GM15510 (cell line): ENCODE data around the gene MRPS27.

ENCODE experiments used
- POLR2A ChIP-seq: IDR thresholded peaks from 3 replicates; pipeline ENCODE4 v1.6.1; 2011; ENCODE audit warnings: borderline replicate concordance; ENCODE audit not compliant: insufficient read length; ENCODE audit errors: extremely low read depth

Gene MRPS27

GRCh38 chr5:72305194-72306142 lies 14.6 kb downstream of the MRPS27 start:
- no peak for TF ChIP-seq POLR2A

DNA sequence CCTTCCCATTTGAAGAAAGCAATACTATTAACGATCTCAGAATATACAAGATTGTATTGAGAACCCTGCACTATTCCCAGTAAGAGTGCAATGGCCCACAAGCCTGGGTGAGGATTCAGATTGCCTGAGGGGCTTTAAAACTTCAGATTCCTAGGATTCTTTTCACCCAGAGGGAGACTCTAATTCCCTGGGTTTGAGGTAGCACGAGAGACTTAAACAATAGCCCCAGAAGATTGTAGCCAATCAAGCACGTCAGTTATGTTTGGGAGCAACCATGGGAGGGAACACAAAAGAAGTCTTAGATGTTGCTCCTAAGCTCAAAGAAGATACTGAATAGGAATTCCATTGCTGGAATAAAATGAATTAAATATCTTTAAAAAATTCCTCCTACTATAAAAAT lies 17.9 kb downstream of the MRPS27 start:
- no peak for TF ChIP-seq POLR2A

GRCh38 chr5:72301557-72301956 lies 18.5 kb downstream of the MRPS27 start:
- peak; percentile 56 for TF ChIP-seq POLR2A

GRCh38 chr5:72300590-72301339 lies 19.3 kb downstream of the MRPS27 start:
- no peak for TF ChIP-seq POLR2A

DNA sequence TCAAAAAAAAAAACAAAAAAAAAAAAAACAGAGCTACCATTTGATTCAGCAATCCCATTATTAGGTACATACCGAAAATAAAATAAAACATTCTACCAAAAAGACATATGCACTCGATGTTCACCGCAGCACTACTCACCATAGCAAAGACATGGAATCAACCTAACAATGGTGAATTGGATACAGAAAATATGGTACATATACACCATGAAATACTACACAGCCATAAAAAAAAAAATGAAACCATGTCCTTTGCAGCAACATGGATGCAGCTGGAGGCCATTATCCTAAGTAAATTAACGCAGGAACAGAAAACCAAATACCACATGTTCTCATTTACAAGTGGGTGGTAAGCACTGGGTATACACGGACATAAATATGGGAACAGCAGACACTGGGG lies 21.3 kb downstream of the MRPS27 start:
- no peak for TF ChIP-seq POLR2A

DNA sequence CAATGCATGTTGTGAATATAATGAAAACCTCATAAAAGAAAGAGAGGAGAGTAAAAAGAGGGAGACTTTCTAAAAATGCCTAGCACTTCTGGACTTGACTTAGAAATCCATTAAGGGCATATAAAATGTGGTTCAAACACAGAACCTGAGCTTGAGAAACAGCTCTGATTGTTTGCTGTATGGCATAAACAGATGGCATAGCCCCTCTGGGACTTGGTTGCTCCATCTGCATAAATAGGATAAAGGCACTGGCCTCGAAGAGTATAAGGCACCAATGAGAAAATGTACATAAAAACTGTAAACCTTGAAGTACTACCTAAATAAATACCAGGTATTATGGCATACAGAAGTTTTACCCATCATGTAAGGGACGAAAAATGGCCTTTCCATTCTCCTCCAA lies 23.8 kb downstream of the MRPS27 start:
- no peak for TF ChIP-seq POLR2A

DNA sequence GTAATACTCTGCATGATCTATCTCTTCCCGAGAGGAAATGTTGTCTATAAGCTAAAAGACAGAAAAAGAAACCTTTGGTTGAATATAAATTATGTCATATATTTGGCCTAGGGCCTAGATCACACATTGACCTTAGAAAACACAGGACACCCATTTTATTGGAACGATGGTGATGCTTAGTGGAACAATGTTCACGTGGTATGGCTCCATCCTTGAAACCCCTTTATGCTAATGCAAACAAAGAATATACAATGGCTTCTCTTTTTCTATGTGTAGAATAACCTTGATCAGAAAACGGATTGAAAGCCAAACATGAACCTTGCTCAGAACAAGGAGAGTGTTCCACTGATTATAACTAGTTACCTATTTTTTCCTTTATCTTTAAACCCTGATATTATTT lies 24.5 kb downstream of the MRPS27 start:
- no peak for TF ChIP-seq POLR2A

GRCh38 chr5:72294473-72294872 lies 25.6 kb downstream of the MRPS27 start:
- no peak for TF ChIP-seq POLR2A

GRCh38 chr5:72293495-72294055 lies 26.5 kb downstream of the MRPS27 start:
- TF ChIP-seq POLR2A = no peak

DNA sequence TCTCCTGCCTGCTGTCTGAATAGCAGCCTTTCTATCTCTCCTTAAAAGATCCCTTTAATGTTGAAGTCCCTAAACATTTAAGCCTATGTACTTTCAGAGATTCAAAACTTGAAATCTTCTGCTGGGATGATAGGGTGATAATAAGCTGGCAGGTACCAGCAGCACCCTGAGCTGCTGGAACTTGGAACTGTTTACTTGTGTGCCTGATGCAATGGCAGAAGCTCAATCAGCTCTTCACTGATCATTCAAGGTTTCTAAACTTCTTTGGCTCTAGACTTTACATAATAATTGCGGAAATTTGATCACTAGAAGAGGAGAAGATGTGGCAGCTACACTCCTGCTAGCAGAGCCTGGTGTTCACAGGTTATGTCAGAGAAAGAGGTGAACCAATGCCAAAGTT lies 27.6 kb downstream of the MRPS27 start:
- no peak for TF ChIP-seq POLR2A

DNA sequence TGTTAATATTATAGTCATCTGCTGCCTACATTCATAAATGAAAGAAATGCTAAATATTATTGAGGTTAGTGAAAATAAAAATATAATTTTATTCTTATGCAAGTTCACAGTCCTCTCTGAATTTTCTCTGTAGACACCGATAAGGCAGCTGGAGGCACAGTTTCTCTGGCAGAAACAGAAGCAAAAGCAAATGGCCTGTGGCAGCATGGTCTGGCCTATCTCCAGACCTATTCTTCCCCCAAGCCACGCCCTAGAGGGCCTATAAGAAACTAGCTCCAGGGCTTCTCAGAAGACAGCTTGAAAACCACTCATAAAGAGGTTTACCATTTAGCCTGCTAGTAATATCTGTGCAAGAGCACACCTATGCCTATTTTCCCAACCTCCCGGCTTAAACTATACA lies 28.4 kb downstream of the MRPS27 start:
- no peak for TF ChIP-seq POLR2A

DNA sequence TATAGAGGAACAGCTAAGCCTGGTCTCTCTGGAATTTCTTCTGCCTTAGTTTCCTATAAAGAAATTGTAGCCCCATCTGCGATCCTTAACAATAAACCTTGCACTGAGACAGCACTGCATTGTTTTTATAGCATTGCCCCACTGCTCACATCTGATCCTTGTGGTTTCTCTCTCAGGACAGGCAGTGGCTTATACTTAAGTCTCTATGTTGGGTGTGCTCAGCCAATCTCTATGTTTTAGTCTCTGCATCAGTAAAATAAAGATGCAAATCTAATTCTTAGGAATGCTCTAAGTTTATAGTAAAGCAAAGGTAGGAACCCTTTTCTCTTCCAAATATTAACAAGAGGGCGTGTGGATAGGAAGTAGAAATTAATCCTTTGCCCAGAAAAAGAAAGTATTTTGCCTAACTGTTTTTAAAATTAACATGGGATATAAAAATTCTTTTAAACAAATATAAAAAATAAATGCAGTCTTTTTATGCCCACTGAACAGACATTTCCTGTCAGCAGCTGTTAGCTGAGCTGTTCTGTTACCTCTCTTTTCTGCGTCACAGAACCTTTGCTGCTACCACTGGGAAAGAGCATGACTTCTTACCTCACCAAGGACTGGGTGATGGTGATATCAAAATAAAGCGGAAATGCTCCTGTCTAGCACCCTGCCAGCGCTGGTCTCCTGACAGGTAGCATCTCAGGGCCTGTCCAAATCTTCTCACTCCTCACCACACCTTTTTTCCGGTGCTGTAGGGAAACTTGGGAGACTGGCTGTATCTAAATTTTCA lies 29.5 kb downstream of the MRPS27 start:
- TF ChIP-seq POLR2A = no peak

DNA sequence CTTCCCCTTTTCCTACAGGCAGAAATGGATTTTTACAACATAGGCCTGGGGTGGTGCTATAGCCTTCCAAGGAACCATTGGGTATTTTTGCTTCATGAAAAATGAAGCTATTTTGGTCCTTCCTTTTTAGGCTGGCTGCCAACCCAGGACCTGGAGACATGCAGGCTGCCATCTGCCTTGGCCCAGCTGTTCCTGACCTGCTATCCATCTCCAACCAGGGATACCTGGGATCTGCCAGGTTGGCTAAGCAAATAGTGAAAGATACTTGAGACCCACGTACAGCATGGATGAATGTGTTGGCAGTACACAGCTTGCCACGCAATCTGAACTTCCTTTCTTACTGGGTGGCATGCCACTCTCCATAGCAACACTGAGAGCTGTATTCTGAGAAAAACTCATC lies 31.1 kb downstream of the MRPS27 start:
- TF ChIP-seq POLR2A = no peak

- no peak for TF ChIP-seq POLR2A
These were observed 33.2 kb downstream of the MRPS27 start for GRCh38 chr5:72286798-72287197.

DNA sequence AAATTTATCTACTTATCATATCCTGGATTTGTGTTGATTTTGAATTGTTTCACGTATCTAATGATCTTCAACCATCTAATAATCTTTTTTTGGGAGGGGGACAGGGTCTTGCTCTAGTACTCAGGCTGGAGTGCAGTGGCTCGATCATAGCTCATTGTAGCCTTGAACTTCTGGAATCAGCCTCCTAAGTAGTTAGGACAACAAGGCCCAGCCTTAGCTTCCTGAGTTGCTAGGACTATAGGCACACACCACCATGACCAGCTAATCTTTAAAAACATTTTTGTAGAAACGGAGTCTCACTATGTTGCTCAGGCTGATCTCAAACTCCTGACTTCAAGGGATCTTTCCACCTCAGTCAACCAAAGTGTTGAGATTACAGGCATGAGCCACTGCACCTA lies 34.6 kb downstream of the MRPS27 start:
- TF ChIP-seq POLR2A = no peak
